ENCODE data around the gene RFT1.

- TF ChIP-seq, protein P1, sequence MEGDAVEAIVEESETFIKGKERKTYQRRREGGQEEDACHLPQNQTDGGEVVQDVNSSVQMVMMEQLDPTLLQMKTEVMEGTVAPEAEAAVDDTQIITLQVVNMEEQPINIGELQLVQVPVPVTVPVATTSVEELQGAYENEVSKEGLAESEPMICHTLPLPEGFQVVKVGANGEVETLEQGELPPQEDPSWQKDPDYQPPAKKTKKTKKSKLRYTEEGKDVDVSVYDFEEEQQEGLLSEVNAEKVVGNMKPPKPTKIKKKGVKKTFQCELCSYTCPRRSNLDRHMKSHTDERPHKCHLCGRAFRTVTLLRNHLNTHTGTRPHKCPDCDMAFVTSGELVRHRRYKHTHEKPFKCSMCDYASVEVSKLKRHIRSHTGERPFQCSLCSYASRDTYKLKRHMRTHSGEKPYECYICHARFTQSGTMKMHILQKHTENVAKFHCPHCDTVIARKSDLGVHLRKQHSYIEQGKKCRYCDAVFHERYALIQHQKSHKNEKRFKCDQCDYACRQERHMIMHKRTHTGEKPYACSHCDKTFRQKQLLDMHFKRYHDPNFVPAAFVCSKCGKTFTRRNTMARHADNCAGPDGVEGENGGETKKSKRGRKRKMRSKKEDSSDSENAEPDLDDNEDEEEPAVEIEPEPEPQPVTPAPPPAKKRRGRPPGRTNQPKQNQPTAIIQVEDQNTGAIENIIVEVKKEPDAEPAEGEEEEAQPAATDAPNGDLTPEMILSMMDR (IDR thresholded peaks at IDR 0.05; ENCODE audit: low read depth, low read length): peak; percentile 84
- TF ChIP-seq POLR2A (IDR thresholded peaks at IDR 0.05; ENCODE audit: extremely low read depth, insufficient read length): no peak
Measured at GRCh38 chr3:53114011-53114400, 16.2 kb downstream of the RFT1 start.
